Kidney (tissue), 14 donors: ENCODE results near the gene XKR3. TPM values are rescaled to one million over a fixed set of nuclear protein-coding genes. Genes with fewer than 3 reads are reported as not detected.

ENCODE experiments used
- DNase-seq, 5 donors: peaks; one replicate each; pipeline ENCODE4 v3.0.0-alpha.2; 2013 to 2020
- FAIRE-seq: peaks from 2 replicates; lab custom pipeline; 2012; peaks lifted over from hg19 to GRCh38; lab: Jason Lieb, UNC
- H3K27ac ChIP-seq, 2 donors: one replicate each; pipeline ENCODE4 v1.7.0; 2013; ENCODE audit warnings: low read depth in 2 of 2, low read length in 2 of 2, inconsistent platforms in 1 of 2
- H3K27me3 ChIP-seq: one replicate; pipeline ENCODE4 v1.7.1; 2013; ENCODE audit warnings: low read length, inconsistent platforms; ENCODE audit not compliant: control insufficient read depth, insufficient read depth
- H3K36me3 ChIP-seq, 3 donors: one replicate each; pipeline versions ENCODE4 v1.7.0 to v1.7.1; 2013; ENCODE audit warnings: low read length in 3 of 3, control low read depth in 1 of 3, inconsistent platforms in 1 of 3; ENCODE audit not compliant: insufficient read depth in 3 of 3, control insufficient read depth in 2 of 3
- H3K4me1 ChIP-seq, 3 donors: one replicate each; pipeline versions ENCODE4 v1.7.0 to v1.7.1; 2013; ENCODE audit warnings: low read length in 3 of 3, inconsistent platforms in 1 of 3, low read depth in 1 of 3; ENCODE audit not compliant: control insufficient read depth in 2 of 3, insufficient read depth in 2 of 3
- H3K4me3 ChIP-seq, 3 donors: one replicate each; pipeline versions ENCODE4 v1.7.0 to v1.8.1; 2013; ENCODE audit warnings: low read length in 3 of 3, control low read depth in 1 of 3, inconsistent platforms in 1 of 3
- H3K9ac ChIP-seq, 3 donors: one replicate each; pipeline versions ENCODE4 v1.7.0 to v1.7.1; 2013; ENCODE audit warnings: low read length in 3 of 3, control low read depth in 1 of 3, inconsistent platforms in 1 of 3
- H3K9me3 ChIP-seq, 3 donors: one replicate each; pipeline versions ENCODE4 v1.7.0 to v1.7.1; 2013; ENCODE audit warnings: low read length in 3 of 3, control low read depth in 1 of 3, inconsistent platforms in 1 of 3; ENCODE audit not compliant: control insufficient read depth in 2 of 3, insufficient read depth in 1 of 3
- intact Hi-C: fragments of 100-400 bp; cut with DNase I; formaldehyde crosslinking; loops from one replicate; pipeline ENCODE4 v1.11.1; 2022
- polyA plus RNA-seq: library from polyadenylated mRNA; stranded (reverse); fragments of 350-450 nt; fragmentation: Illumina TruSeq; extraction: RNeasy Lipid Tissue Mini Kit (QIAGEN cat#74804); gene quantifications from one replicate; pipeline ENCODE4 v1.2.3, GENCODE V29; 2014; ENCODE audit warnings: low read depth, low replicate concordance; ENCODE audit not compliant: insufficient read depth
- total RNA-seq: library from RNA; stranded (reverse); fragmentation: NEBNext Ultra II Directional; extraction: Animal tissue kit (Norgen Biotek cat#: 25700); gene quantifications from one replicate; pipeline ENCODE4 v1.2.1, GENCODE V29; 2021
- TF ChIP-seq, protein P1 (sequence below): IDR thresholded peaks from 3 replicates; pipeline ENCODE4 v1.5.1; 2012; ENCODE audit warnings: mild to moderate bottlenecking, moderate library complexity, borderline replicate concordance; ENCODE audit not compliant: insufficient read depth; ENCODE audit errors: extremely low read depth
- donor health status: control.
- donor health status: control.
- donor health status: control.
- donor health status: control.
- donor health status: control.
- donor health status: DM: yes; HTN: yes; CAD: no.
- donor health status: Normal renal cell carcinoma (clear cell type).

XKR3 gene
- total and polyA plus RNA-seq, 2 donors from 2014 or later = not detected

DNA sequence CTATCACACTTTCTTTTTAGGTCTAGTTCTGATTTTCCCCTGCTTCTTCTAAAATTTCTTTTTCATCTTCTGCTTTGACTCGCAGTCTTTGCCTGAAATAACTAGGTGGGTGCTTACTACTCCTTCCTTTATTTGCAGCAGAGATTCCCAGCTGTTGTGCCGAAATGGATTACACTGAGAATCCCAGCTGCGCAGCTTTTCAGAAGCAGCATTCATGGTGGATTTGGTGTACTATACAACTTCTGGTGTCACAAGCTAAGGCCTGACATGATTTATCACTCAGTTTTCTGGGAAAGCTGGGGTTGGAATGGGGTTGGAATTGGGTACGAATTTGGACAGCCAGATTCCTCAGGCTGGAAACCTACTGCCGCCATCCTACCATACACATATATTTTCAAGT is 6.0 kb upstream of the XKR3 start:
- Histone ChIP-seq H3K27me3 (no peaks in the 10 kb centered on the region), H3K4me3 (no peak overlapping the region), H3K36me3 (no peaks in the 10 kb centered on the region), H3K9ac (no peak overlapping the region), H3K4me1 (no peaks in the 10 kb centered on the region), H3K9me3 (no peaks in the 10 kb centered on the region), H3K27ac (no peak overlapping the region)
- intact Hi-C loops = no loop called here
- DNase-seq (no peak), FAIRE-seq (no peak)
- TF ChIP-seq, protein P1, sequence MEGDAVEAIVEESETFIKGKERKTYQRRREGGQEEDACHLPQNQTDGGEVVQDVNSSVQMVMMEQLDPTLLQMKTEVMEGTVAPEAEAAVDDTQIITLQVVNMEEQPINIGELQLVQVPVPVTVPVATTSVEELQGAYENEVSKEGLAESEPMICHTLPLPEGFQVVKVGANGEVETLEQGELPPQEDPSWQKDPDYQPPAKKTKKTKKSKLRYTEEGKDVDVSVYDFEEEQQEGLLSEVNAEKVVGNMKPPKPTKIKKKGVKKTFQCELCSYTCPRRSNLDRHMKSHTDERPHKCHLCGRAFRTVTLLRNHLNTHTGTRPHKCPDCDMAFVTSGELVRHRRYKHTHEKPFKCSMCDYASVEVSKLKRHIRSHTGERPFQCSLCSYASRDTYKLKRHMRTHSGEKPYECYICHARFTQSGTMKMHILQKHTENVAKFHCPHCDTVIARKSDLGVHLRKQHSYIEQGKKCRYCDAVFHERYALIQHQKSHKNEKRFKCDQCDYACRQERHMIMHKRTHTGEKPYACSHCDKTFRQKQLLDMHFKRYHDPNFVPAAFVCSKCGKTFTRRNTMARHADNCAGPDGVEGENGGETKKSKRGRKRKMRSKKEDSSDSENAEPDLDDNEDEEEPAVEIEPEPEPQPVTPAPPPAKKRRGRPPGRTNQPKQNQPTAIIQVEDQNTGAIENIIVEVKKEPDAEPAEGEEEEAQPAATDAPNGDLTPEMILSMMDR = no peak

DNA sequence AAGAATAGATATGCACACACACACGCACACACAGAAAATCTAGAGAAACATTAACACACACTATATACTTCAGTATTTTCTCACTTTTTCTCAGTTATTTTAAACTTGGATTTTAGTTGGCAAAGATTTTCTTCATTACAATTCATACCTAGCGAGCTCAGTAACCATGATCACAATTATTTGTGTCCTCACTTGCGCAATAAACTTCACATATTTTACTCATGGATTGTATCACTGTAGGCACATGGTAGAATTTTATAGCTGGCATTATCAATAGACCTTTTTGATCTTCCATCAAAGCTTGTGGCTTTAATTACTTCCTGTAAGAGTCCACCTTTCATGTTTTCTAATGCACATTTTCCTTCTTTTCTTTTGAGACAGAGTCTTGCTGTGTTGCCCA is 4.8 kb upstream of the XKR3 start:
- Histone ChIP-seq H3K9ac (no peak overlapping the region), H3K36me3 (no peaks in the 10 kb centered on the region), H3K4me3 (no peak overlapping the region), H3K9me3 (no peaks in the 10 kb centered on the region), H3K27ac (no peak overlapping the region), H3K27me3 (no peaks in the 10 kb centered on the region), H3K4me1 (no peaks in the 10 kb centered on the region)
- TF ChIP-seq, protein P1 = no peak
- FAIRE-seq = no peak
- intact Hi-C loops = no loop called here
- DNase-seq = no peak

DNA sequence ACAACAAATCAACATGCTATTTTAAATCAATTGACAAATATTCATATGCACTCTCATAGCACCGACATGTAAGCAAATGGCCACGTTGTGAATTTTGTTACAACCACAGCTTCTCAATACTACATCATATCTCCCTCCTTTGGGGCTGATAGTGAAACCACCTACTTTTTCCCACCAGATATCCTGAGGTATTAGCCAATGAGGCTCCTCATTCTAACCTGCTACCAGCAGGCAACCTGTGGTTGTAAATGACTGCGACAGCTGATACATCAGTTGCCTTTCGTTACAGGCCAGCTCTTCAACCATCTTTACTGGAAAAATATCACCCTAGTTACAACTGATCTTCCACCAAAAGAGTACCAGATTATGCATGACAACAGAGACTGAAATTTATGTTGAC is 3.7 kb upstream of the XKR3 start:
- Histone ChIP-seq H3K36me3 (no peaks in the 10 kb centered on the region), H3K4me1 (no peaks in the 10 kb centered on the region), H3K9ac (no peak overlapping the region), H3K27me3 (no peaks in the 10 kb centered on the region), H3K9me3 (no peaks in the 10 kb centered on the region), H3K27ac (no peak overlapping the region), H3K4me3 (no peak overlapping the region)
- DNase-seq (no peak), FAIRE-seq (no peak)
- TF ChIP-seq, protein P1 = no peak
- intact Hi-C loops = no loop called here

DNA sequence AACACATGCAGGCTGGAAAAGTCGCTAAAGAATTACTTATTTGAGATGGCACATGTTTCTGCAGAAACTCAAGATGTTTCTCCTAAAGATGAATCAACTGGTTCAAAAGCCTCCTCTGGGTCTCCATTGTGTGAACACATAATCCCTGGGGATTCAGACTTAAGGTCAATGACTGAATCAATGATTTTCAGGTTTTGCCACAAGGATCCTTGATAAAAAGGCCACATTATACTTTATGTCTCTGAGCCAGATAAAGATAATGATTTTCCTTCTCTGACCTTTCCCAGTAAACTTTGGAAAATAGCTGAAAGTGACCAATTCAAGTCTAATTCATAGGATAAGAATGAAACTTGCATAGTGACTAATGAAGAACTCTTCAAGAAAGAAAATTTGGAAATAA is 2.3 kb upstream of the XKR3 start:
- DNase-seq (no peak), FAIRE-seq (no peak)
- Histone ChIP-seq H3K9ac (no peak overlapping the region), H3K27me3 (no peaks in the 10 kb centered on the region), H3K9me3 (no peaks in the 10 kb centered on the region), H3K27ac (no peak overlapping the region), H3K4me1 (no peaks in the 10 kb centered on the region), H3K4me3 (no peak overlapping the region), H3K36me3 (no peaks in the 10 kb centered on the region)
- intact Hi-C loops = no loop called here
- TF ChIP-seq, protein P1 = no peak
